Stimulated activated CD4-positive, alpha-beta T cell treated with anti-CD3 and anti-CD28 coated beads, Interleukin-1b, Interleukin-23, amount 100 ng/mL, for 48 hours (primary cell): ENCODE results near the gene POLR2B.
"Not testable (repeated sequence)": the region's sequence is repeated elsewhere in the genome, so short reads cannot be mapped to it uniquely, and the experiment has no call there.

Source experiments
- DNase-seq: peaks from one replicate; pipeline ENCODE4 v3.0.0-alpha.2; 2020

Gene POLR2B

GRCh38 chr4:57059890-57060716 is 81.4 kb downstream of the POLR2B start:
- DNase-seq: no peak

GRCh38 chr4:57060717-57061067 is 82.0 kb downstream of the POLR2B start:
- DNase-seq: not testable (repeated sequence)

GRCh38 chr4:57061395-57061794 is 82.7 kb downstream of the POLR2B start:
- DNase-seq: no peak

GRCh38 chr4:57063518-57063917 is 84.8 kb downstream of the POLR2B start:
- DNase-seq: no peak

GRCh38 chr4:57064120-57064519 is 85.4 kb downstream of the POLR2B start:
- DNase-seq: no peak

GRCh38 chr4:57064811-57065711 is 86.4 kb downstream of the POLR2B start:
- no peak for DNase-seq

GRCh38 chr4:57065730-57066482 is 87.2 kb downstream of the POLR2B start:
- no peak for DNase-seq

- no peak for DNase-seq
Measured at GRCh38 chr4:57068237-57068981, 89.7 kb downstream of the POLR2B start.

- no peak for DNase-seq
Measured at GRCh38 chr4:57070461-57070860, 91.8 kb downstream of the POLR2B start.

GRCh38 chr4:57071326-57071725 is 92.6 kb downstream of the POLR2B start:
- no peak for DNase-seq

- no peak for DNase-seq
Measured at GRCh38 chr4:57073559-57073958, 94.9 kb downstream of the POLR2B start.

GRCh38 chr4:57074744-57075143 is 96.0 kb downstream of the POLR2B start:
- DNase-seq: no peak

GRCh38 chr4:57075367-57075766 is 96.7 kb downstream of the POLR2B start:
- DNase-seq: no peak

GRCh38 chr4:57076646-57077045 is 98.0 kb downstream of the POLR2B start:
- no peak for DNase-seq

GRCh38 chr4:57077550-57078343 is 99.1 kb downstream of the POLR2B start:
- no peak for DNase-seq

GRCh38 chr4:57078685-57079521 is 100.2 kb downstream of the POLR2B start:
- no peak for DNase-seq
